K562 (cell line): ENCODE data around the gene CMSS1. TPM values are rescaled to one million over a fixed set of nuclear protein-coding genes. Genes with fewer than 3 reads are reported as not detected.

Source experiments
- ATAC-seq: fragments of 200-7000 bp; cut with Tn5 transposase; 3 replicates; pipeline ENCODE4 v1.9.1; 2020; ENCODE audit warnings: moderate library complexity
- BruUV-seq: library from RNA; stranded (reverse); fragments of 400-500 nt; replicated peaks from 2 replicates; lab custom pipeline; 2021; lab: Mats Ljungman, UMichigan
- CTCF ChIA-PET: fragments of 300-600 bp; formaldehyde crosslinking; extraction: SDS; loops from one replicate; lab custom pipeline; 2021; ENCODE audit warnings: low intra/inter-chr PET ratio; lab: Yijun Ruan, JAX
- POLR2A ChIA-PET: fragments of 300-600, 350-650 bp; sonication (Branson Sonifier 250); formaldehyde crosslinking; extraction: SDS; loops from one replicate; lab custom pipeline; 2021; ENCODE audit warnings: antibody characterized with exemption, inconsistent platforms; lab: Yijun Ruan, JAX
- DNase-seq, 4 experiments: peaks; one replicate each; pipeline versions ENCODE4 v3.0.0 to v3.0.0-alpha.2; 2011 to 2018; ENCODE audit warnings: low spot score in 3 of 4, mixed read lengths in 3 of 4; ENCODE audit errors: extremely low read depth in 1 of 4
- FAIRE-seq: peaks from 2 replicates; lab custom pipeline; 2011; peaks lifted over from hg19 to GRCh38; lab: Jason Lieb, UNC
- H2AFZ ChIP-seq: 2 replicates; pipeline ENCODE4 v1.6.0; 2011; ENCODE audit warnings: low read depth, low read length, control low read depth, inconsistent platforms
- H3K27ac ChIP-seq: fragments of 200-600 bp; 3 replicates; pipeline ENCODE4 v1.8.0; 2011; ENCODE audit warnings: low read depth, mild to moderate bottlenecking, control low read depth, inconsistent platforms, low read length, moderate library complexity, mixed read lengths; ENCODE audit errors: extremely low read depth
- H3K27me3 ChIP-seq, 2 experiments: fragments of 300-600 bp in 1 of 2; 2 replicates in 1 of 2; 3 replicates in 1 of 2; pipeline versions ENCODE4 v1.6.0 to v1.8.0; 2011; ENCODE audit warnings: inconsistent platforms in 2 of 2, low read length in 2 of 2, mild to moderate bottlenecking in 1 of 2, mixed read lengths in 1 of 2, moderate library complexity in 1 of 2; ENCODE audit not compliant: control insufficient read depth in 2 of 2, insufficient read depth in 2 of 2
- H3K36me3 ChIP-seq: fragments of 300-600 bp; 3 replicates; pipeline ENCODE4 v1.8.0; 2011; ENCODE audit warnings: mild to moderate bottlenecking, low read length, inconsistent platforms; ENCODE audit not compliant: control insufficient read depth, insufficient read depth
- H3K4me1 ChIP-seq, 2 experiments: fragments of 200-600 bp in 1 of 2; replicated peaks in 1 of 2; 2 replicates in 1 of 2; 3 replicates in 1 of 2; pipeline versions ENCODE4 v1.5.1 to v1.8.0; 2011; ENCODE audit warnings: inconsistent platforms in 2 of 2, low read length in 2 of 2, mild to moderate bottlenecking in 1 of 2, mixed read lengths in 1 of 2, moderate library complexity in 1 of 2; ENCODE audit not compliant: control insufficient read depth in 2 of 2, insufficient read depth in 2 of 2
- H3K4me2 ChIP-seq: 2 replicates; pipeline ENCODE4 v1.6.1; 2011; ENCODE audit warnings: low read length, control low read depth, inconsistent platforms, mixed read lengths; ENCODE audit not compliant: insufficient read depth
- H3K4me3 ChIP-seq: fragments of 200-600 bp; sonication (generic), shearing (Covaris generic); 2 replicates; pipeline ENCODE4 v1.5.1; 2016; ENCODE audit warnings: control low read depth, inconsistent platforms
- H3K79me2 ChIP-seq: fragments of 200-600 bp; 3 replicates; pipeline ENCODE4 v1.8.0; 2011; ENCODE audit warnings: low read length, inconsistent platforms; ENCODE audit not compliant: control insufficient read depth, insufficient read depth
- H3K9ac ChIP-seq, 2 experiments: 2 replicates each; pipeline versions ENCODE4 v1.6.0 to v1.6.1; 2011; ENCODE audit warnings: low read depth in 2 of 2, low read length in 2 of 2, control low read depth in 1 of 2, inconsistent platforms in 1 of 2, mild to moderate bottlenecking in 1 of 2, mixed read lengths in 1 of 2; ENCODE audit not compliant: insufficient read depth in 1 of 2
- H3K9me1 ChIP-seq: one replicate; pipeline ENCODE4 v1.6.0; 2011; ENCODE audit warnings: inconsistent platforms, mild to moderate bottlenecking, low read length, moderate library complexity; ENCODE audit not compliant: control insufficient read depth, insufficient read depth
- H3K9me3 ChIP-seq: replicated peaks from 2 replicates; pipeline ENCODE4 v1.5.1; 2011; ENCODE audit warnings: low read depth, low read length, inconsistent platforms; ENCODE audit not compliant: control insufficient read depth, insufficient read depth
- H4K20me1 ChIP-seq: replicated peaks from 2 replicates; pipeline ENCODE4 v1.6.1; 2011; ENCODE audit warnings: low read length, inconsistent platforms, mixed read lengths; ENCODE audit not compliant: control insufficient read depth, insufficient read depth
- ASH1L ChIP-seq: fragments of 450-650 bp; IDR thresholded peaks from 2 replicates; pipeline ENCODE4 v1.6.1; 2018; ENCODE audit warnings: borderline replicate concordance, mild to moderate bottlenecking, low read depth; ENCODE audit not compliant: partially characterized antibody
- CBX3 ChIP-seq, 2 experiments: IDR thresholded peaks; 1 replicate in 1 of 2; 2 replicates in 1 of 2; pipeline ENCODE4 v1.6.1; 2012; ENCODE audit warnings: inconsistent platforms in 2 of 2, low read length in 2 of 2, borderline replicate concordance in 1 of 2, control low read depth in 1 of 2
- CREM ChIP-seq: IDR thresholded peaks from 2 replicates; pipeline ENCODE4 v1.6.1; 2014; ENCODE audit warnings: antibody characterized with exemption, low read depth
- ETS2 ChIP-seq: IDR thresholded peaks from 2 replicates; pipeline ENCODE4 v1.6.1; 2016; ENCODE audit warnings: borderline replicate concordance, missing genetic modification characterization, mild to moderate bottlenecking, moderate library complexity, missing compliant biosample characterization; ENCODE audit not compliant: poor library complexity, severe bottlenecking
- GABPB2 ChIP-seq: fragments of 250-450 bp; sonication (Bioruptor Pico); conservative IDR thresholded peaks from 2 replicates; pipeline ENCODE4 v1.5.1; 2021; ENCODE audit warnings: mild to moderate bottlenecking
- SP1 ChIP-seq: sonication (generic); formaldehyde crosslinking; IDR thresholded peaks from 2 replicates; pipeline ENCODE4 v1.8.1; 2022; ENCODE audit warnings: mild to moderate bottlenecking, missing genetic modification reagents
- TAF7 ChIP-seq: fragments of 450-650 bp; IDR thresholded peaks from 2 replicates; pipeline ENCODE4 v1.6.1; 2016; ENCODE audit warnings: missing genetic modification characterization, missing compliant biosample characterization
- YBX1 ChIP-seq: fragments of 450-650 bp; IDR thresholded peaks from 2 replicates; pipeline ENCODE4 v1.7.1; 2016; ENCODE audit warnings: mild to moderate bottlenecking
- WGBS: fragments of 100-300 bp; shearing (Covaris generic); methylation state at CpG from one replicate; pipeline ENCODE4 v1.1.6; 2016; ENCODE audit warnings: low coverage, mixed read lengths; ENCODE audit not compliant: insufficient coverage; ENCODE audit errors: missing lambda C conversion rate; 5-methylcytosine and 5-hydroxymethylcytosine counted together
- in situ Hi-C: fragments of 300-500 bp; cut with MboI; formaldehyde crosslinking; loops from 4 replicates; pipeline ENCODE4 v1.15.0; 2018; ENCODE audit warnings: inconsistent platforms, mixed read lengths
- intact Hi-C: fragments of 100-400 bp; cut with micrococcal nuclease; formaldehyde crosslinking; loops from 2 replicates; pipeline ENCODE4 v1.14.2; 2022
- polyA plus RNA-seq, 8 experiments: library from polyadenylated mRNA; depleted of rRNA in 4 of 8; stranded (reverse) in 5 of 8; unstranded in 3 of 8; fragments of >200 nt; fragmentation: Nextera tagmentation in 2 of 8; fragmentation: Illumina TruSeq in 1 of 8; extraction: Ambion mirVana in 2 of 8; extraction: Trizol in 1 of 8; gene quantifications; 2 replicates each; pipeline versions ENCODE4 v1.2.1 to v1.2.3, GENCODE V29; 2011 to 2014; ENCODE audit warnings: inconsistent platforms in 1 of 8, missing spikeins in 1 of 8
- total RNA-seq, 7 experiments: library from RNA; depleted of rRNA in 6 of 7; stranded (reverse); fragments of >200 nt in 6 of 7; fragmentation: Illumina TruSeq in 2 of 7; extraction: Trizol in 2 of 7; gene quantifications; 2 replicates each; pipeline versions ENCODE4 v1.2.1 to v1.2.3, GENCODE V29; 2011 to 2021; ENCODE audit warnings: low replicate concordance in 1 of 7
- TF ChIP-seq, protein P1 (sequence below): fragments of 250-450 bp; sonication (Bioruptor Pico); IDR thresholded peaks from 2 replicates; pipeline ENCODE4 v1.8.0; 2021; ENCODE audit warnings: moderate library complexity, mild to moderate bottlenecking, inconsistent platforms
- TF ChIP-seq, protein P2 (sequence below), 2 experiments: fragments of 450-650 bp in 1 of 2; IDR thresholded peaks; 2 replicates each; pipeline ENCODE4 v1.6.1; 2011 to 2017; ENCODE audit warnings: low read depth in 2 of 2, antibody characterized with exemption in 1 of 2, borderline replicate concordance in 1 of 2, low read length in 1 of 2, mild to moderate bottlenecking in 1 of 2, mixed read lengths in 1 of 2; ENCODE audit not compliant: control insufficient read depth in 1 of 2
- TF ChIP-seq, protein P3 (sequence below), 2 experiments: fragments of 450-650 bp; formaldehyde crosslinking in 1 of 2; IDR thresholded peaks; 2 replicates each; pipeline versions ENCODE4 v1.4.0 to v1.6.1; 2014 to 2020; ENCODE audit warnings: mild to moderate bottlenecking in 2 of 2, borderline replicate concordance in 1 of 2, low read depth in 1 of 2

Gene CMSS1
- total and polyA plus RNA-seq, 9 of the 15 experiments (the other 6 are each of a cell fraction or from before 2014, with no cell fraction given): 46.9 to 109 (median 72.3) TPM

DNA sequence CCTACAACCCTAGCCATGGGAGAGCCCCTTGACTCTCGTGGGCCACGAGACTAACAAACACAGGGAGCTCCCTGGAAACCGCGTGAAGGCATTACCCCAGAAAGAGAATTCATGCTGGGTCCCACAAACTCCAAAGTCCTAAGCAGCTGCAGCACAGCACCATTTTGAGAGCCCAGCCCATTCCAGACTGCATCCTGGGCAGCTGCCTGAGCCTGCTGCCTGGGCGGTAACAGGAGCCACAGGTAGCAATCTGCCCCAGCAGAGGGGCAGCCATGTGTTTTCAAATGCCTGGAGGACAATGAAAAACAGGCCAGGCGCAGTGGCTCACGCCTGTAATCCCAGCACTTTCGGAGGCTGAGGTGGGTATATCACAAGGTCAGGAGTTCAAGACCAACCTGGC lies 380.2 kb downstream of the CMSS1 start:
- FAIRE-seq (no peak), ATAC-seq (no peak), DNase-seq (no peak)
- Histone ChIP-seq H2AFZ (no peak overlapping the region), H3K4me2 (no peak overlapping the region), H3K79me2 (no peaks in the 10 kb centered on the region), H3K9me3 (no peaks in the 10 kb centered on the region), H3K4me3 (no peak overlapping the region), H3K27ac (no peak overlapping the region), H3K9me1 (no peaks in the 10 kb centered on the region), H3K4me1 (no peaks in the 10 kb centered on the region; a peak in 1 of 5 replicates), H4K20me1 (no peaks in the 10 kb centered on the region), H3K36me3 (no peaks in the 10 kb centered on the region), H3K9ac (no peak overlapping the region), H3K27me3 (no peaks in the 10 kb centered on the region)
- 72% methylated on average over 8 of the region's 8 CpGs for WGBS
- intact Hi-C loops (no loop called here), in situ Hi-C loops (no loop called here)
- CTCF ChIA-PET: no interaction called here
- BruUV-seq: no TSS peak
- POLR2A ChIA-PET: interaction anchor here (1.1 kb wide), 1 partner anchor 366 kb away, joined by 4 read pairs; no protein-coding TSS in a partner anchor
- TF ChIP-seq, protein P1, sequence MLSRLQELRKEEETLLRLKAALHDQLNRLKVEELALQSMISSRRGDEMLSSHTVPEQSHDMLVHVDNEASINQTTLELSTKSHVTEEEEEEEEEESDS (CRISPR knock-in tag): no peak
- TF ChIP-seq GABPB2: no peak
- TF ChIP-seq YBX1: no peak
- TF ChIP-seq ETS2 (tag): no peak
- TF ChIP-seq CBX3 (IDR thresholded peaks at IDR 0.05; ENCODE audit: borderline replicate concordance in 1 of 2, low read length in 2 of 2): no peak
- TF ChIP-seq, protein P2, sequence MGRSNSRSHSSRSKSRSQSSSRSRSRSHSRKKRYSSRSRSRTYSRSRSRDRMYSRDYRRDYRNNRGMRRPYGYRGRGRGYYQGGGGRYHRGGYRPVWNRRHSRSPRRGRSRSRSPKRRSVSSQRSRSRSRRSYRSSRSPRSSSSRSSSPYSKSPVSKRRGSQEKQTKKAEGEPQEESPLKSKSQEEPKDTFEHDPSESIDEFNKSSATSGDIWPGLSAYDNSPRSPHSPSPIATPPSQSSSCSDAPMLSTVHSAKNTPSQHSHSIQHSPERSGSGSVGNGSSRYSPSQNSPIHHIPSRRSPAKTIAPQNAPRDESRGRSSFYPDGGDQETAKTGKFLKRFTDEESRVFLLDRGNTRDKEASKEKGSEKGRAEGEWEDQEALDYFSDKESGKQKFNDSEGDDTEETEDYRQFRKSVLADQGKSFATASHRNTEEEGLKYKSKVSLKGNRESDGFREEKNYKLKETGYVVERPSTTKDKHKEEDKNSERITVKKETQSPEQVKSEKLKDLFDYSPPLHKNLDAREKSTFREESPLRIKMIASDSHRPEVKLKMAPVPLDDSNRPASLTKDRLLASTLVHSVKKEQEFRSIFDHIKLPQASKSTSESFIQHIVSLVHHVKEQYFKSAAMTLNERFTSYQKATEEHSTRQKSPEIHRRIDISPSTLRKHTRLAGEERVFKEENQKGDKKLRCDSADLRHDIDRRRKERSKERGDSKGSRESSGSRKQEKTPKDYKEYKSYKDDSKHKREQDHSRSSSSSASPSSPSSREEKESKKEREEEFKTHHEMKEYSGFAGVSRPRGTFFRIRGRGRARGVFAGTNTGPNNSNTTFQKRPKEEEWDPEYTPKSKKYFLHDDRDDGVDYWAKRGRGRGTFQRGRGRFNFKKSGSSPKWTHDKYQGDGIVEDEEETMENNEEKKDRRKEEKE (IDR thresholded peaks at IDR 0.05; ENCODE audit: borderline replicate concordance in 1 of 2, control insufficient read depth in 1 of 2, low read depth in 2 of 2, low read length in 1 of 2): no peak
- TF ChIP-seq CREM: no peak
- TF ChIP-seq, protein P3, sequence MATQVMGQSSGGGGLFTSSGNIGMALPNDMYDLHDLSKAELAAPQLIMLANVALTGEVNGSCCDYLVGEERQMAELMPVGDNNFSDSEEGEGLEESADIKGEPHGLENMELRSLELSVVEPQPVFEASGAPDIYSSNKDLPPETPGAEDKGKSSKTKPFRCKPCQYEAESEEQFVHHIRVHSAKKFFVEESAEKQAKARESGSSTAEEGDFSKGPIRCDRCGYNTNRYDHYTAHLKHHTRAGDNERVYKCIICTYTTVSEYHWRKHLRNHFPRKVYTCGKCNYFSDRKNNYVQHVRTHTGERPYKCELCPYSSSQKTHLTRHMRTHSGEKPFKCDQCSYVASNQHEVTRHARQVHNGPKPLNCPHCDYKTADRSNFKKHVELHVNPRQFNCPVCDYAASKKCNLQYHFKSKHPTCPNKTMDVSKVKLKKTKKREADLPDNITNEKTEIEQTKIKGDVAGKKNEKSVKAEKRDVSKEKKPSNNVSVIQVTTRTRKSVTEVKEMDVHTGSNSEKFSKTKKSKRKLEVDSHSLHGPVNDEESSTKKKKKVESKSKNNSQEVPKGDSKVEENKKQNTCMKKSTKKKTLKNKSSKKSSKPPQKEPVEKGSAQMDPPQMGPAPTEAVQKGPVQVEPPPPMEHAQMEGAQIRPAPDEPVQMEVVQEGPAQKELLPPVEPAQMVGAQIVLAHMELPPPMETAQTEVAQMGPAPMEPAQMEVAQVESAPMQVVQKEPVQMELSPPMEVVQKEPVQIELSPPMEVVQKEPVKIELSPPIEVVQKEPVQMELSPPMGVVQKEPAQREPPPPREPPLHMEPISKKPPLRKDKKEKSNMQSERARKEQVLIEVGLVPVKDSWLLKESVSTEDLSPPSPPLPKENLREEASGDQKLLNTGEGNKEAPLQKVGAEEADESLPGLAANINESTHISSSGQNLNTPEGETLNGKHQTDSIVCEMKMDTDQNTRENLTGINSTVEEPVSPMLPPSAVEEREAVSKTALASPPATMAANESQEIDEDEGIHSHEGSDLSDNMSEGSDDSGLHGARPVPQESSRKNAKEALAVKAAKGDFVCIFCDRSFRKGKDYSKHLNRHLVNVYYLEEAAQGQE (IDR thresholded peaks at IDR 0.05; ENCODE audit: borderline replicate concordance): no peak
- TF ChIP-seq, protein P3 (CRISPR knock-in tag; IDR thresholded peaks at IDR 0.05; ENCODE audit: low read depth): no peak
- no peak for TF ChIP-seq ASH1L
- TF ChIP-seq TAF7: no peak
- TF ChIP-seq SP1 (CRISPR knock-in tag): no peak
